NT2/D1 (cell line): Measurements from ENCODE around the gene SPAG9.

ENCODE experiments used
- DNase-seq: peaks from one replicate; pipeline ENCODE4 v3.0.0-alpha.2; 2011; ENCODE audit warnings: low read depth, low spot score
- H3K27me3 ChIP-seq: 2 replicates; pipeline ENCODE4 v1.6.0; 2011; ENCODE audit warnings: mild to moderate bottlenecking; ENCODE audit not compliant: insufficient read length, insufficient read depth
- H3K36me3 ChIP-seq: 2 replicates; pipeline ENCODE4 v1.6.1; 2011; ENCODE audit warnings: mild to moderate bottlenecking, low read length, mixed read lengths; ENCODE audit not compliant: insufficient read depth, insufficient read length
- H3K4me1 ChIP-seq: 2 replicates; pipeline ENCODE4 v1.5.1; 2011; ENCODE audit not compliant: insufficient read depth, insufficient read length
- H3K4me3 ChIP-seq: 2 replicates; pipeline ENCODE4 v1.5.1; 2011; ENCODE audit warnings: low read depth; ENCODE audit not compliant: insufficient read length
- H3K9ac ChIP-seq: 2 replicates; pipeline ENCODE4 v1.6.0; 2011; ENCODE audit warnings: low read depth; ENCODE audit not compliant: insufficient read length
- H3K9me3 ChIP-seq: 2 replicates; pipeline ENCODE4 v1.5.1; 2011; ENCODE audit warnings: mild to moderate bottlenecking, low read length; ENCODE audit not compliant: insufficient read depth
- SUZ12 ChIP-seq: IDR thresholded peaks from 2 replicates; pipeline ENCODE4 v1.6.1; 2011; ENCODE audit not compliant: insufficient read length, insufficient read depth; ENCODE audit errors: extremely low read depth
- YY1 ChIP-seq: IDR thresholded peaks from 2 replicates; pipeline ENCODE4 v1.6.1; 2011; ENCODE audit not compliant: insufficient read length, insufficient read depth
- ZNF274 ChIP-seq: IDR thresholded peaks from 2 replicates; pipeline ENCODE4 v1.6.1; 2011; ENCODE audit warnings: mild to moderate bottlenecking, low read depth, low read length

SPAG9 gene

DNA sequence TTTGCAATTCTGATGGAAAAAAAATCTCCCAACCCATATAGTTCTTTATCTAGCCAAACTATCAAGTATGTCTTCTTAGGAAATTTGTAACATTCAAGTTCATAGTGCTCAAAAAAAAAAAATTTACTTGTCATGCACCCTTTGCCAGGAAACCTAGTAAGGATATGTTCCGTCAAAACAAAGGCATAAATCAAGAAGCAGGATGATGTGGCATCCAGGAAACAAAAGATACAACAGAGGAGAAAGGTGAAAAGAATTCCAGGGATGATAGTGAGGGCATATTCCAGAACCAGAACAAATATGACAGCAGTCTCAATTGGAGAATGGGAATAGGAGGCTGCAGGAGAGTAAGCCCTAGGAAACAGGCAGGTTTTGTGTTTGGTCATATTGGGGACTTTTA is 104.6 kb downstream of the SPAG9 start:
- Histone ChIP-seq H3K27me3 (no peaks in the 10 kb centered on the region), H3K4me3 (no peak overlapping the region), H3K4me1 (no peaks in the 10 kb centered on the region), H3K9ac (no peak overlapping the region), H3K9me3 (no peaks in the 10 kb centered on the region), H3K36me3 (peaks cover 49% of the 10 kb centered on the region)
- no peak for DNase-seq
- TF ChIP-seq ZNF274 (no peak), SUZ12 (no peak), YY1 (no peak)

DNA sequence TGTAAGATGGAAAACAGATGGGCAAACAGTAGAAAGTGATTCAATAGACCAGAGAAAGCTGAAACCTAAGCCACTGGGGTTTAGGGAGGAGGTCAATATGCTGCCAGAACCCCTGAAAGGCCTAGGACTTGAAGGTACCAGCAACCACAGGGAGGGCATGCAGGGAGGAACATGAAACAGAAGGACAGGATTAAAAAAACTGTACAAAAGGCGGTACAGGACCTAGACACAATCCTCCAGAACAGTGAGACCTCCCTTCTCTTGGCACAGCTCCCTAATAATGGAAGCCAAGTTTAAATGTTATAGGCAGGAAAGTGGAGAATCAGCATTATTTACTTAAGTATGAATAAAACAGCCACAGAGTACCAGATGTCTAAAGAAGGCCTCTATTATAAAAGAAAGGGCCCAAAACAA is 105.5 kb downstream of the SPAG9 start:
- Histone ChIP-seq H3K4me3 (no peak overlapping the region), H3K9ac (no peak overlapping the region), H3K9me3 (no peaks in the 10 kb centered on the region), H3K27me3 (no peaks in the 10 kb centered on the region), H3K4me1 (no peaks in the 10 kb centered on the region), H3K36me3 (peaks cover 42% of the 10 kb centered on the region)
- no peak for DNase-seq
- TF ChIP-seq ZNF274 (no peak), SUZ12 (no peak), YY1 (no peak)

DNA sequence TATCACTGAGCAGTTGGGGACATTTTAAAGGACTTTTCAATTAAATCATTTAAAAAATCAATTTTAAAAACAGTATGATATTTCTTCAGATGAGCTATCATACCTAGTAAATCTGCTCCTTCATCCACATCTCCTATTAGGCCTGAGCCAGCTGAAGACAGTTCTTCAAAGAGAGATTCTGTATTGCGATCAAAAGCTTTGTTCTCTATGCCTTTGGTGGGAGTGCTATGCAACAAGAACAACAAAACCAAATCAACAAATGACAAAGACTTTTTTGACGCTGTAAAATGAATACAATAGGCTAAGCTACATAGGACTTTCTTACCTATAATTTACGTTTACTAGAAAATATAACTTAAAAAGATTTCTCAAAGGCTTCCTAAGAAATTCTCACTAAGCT is 106.5 kb downstream of the SPAG9 start:
- TF ChIP-seq YY1 = no peak
- TF ChIP-seq SUZ12 = no peak
- no peak for TF ChIP-seq ZNF274
- Histone ChIP-seq H3K4me1 (no peaks in the 10 kb centered on the region), H3K27me3 (no peaks in the 10 kb centered on the region), H3K9me3 (no peaks in the 10 kb centered on the region), H3K9ac (no peak overlapping the region), H3K4me3 (no peak overlapping the region), H3K36me3 (peaks cover 41% of the 10 kb centered on the region)
- DNase-seq = no peak

DNA sequence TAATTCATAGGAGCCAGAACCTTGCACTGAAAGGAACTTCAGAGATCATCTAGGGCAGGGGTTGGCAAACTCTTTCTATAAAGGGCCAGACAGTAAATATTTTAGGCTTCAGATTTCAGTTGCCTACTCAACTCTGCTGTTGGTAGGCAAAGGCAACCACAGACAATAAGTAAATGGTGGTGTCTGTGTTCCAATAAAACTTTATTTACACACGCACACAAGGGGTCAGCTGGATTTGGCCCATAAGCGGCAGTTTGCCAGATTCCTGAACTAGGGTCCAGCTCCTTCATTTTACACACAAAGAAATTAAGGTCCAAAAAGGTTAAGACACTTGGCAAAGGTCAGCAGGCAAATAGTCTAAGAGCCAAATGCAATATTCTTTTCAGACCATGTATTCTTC is 107.3 kb downstream of the SPAG9 start:
- Histone ChIP-seq H3K27me3 (no peaks in the 10 kb centered on the region), H3K9ac (no peak overlapping the region), H3K36me3 (peaks cover 33% of the 10 kb centered on the region), H3K9me3 (no peaks in the 10 kb centered on the region), H3K4me3 (no peak overlapping the region), H3K4me1 (no peaks in the 10 kb centered on the region)
- TF ChIP-seq ZNF274 (no peak), YY1 (no peak), SUZ12 (no peak)
- no peak for DNase-seq

DNA sequence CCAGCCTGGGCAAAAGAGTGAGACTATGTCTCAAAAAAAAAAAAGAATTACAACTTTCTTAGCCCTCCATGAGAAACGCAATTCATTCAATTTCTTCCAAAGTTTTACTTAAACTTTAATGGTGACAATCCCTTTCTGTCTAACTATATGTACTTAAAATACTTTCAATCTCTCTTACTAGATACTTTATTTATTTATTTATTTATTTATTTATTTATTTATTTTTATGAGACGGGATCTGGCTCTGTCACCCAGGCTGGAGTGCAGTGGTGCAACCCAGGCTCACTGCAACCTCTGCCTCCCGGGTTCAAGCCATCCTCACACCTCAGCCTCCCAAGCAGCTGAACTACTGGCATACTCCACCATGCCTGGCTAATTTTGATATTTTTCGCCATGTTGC is 108.1 kb downstream of the SPAG9 start:
- no peak for DNase-seq
- no peak for TF ChIP-seq ZNF274
- Histone ChIP-seq H3K27me3 (no peaks in the 10 kb centered on the region), H3K36me3 (peaks cover 30% of the 10 kb centered on the region), H3K4me1 (no peaks in the 10 kb centered on the region), H3K9me3 (no peaks in the 10 kb centered on the region), H3K9ac (no peak overlapping the region), H3K4me3 (no peak overlapping the region)

DNA sequence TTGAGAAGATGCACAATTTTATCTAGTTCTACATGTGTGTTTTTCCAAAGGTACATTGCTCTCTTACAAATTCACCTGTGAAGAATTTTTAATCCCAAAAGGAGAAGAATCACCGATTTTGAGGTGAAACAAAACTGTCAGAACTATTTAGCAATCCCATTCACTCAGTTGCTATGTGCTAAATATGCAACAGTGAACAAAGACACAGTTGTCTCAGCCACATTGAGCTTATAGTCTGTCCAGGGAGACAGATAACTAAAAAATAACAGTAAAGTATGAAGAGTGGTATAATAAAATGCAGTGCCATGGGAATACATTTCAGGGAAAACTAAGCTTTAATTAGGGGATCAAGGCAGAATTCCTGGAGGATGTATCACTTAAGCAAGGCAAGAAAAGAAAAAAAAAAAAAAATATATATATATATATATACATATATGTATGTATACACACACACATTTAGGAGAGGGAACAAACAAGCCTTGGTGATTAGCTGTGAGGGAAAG is 110.4 kb downstream of the SPAG9 start:
- Histone ChIP-seq H3K4me1 (no peaks in the 10 kb centered on the region), H3K4me3 (no peak overlapping the region), H3K27me3 (no peaks in the 10 kb centered on the region), H3K9me3 (no peaks in the 10 kb centered on the region), H3K9ac (no peak overlapping the region), H3K36me3 (peaks cover 42% of the 10 kb centered on the region)
- no peak for DNase-seq
- no peak for TF ChIP-seq SUZ12
- TF ChIP-seq YY1 = no peak
- TF ChIP-seq ZNF274 = no peak

DNA sequence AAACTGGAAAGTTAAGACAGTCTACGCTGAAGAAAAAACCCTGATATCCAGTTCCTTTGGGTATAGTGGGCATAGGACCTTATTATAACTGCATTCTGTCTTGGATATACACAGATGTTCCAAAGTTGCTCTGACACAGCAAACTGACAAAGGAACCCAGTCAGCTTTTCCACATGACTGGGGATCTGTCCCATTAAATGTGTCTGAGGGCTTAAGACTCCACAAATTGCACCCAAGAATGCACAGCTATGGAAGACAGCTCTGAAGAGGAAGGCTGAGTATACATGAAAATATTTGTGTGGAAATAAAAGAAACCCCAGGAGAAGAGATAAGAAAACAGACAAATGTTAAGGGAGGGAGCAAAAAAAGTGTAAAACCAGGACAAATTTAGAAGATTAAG is 114.1 kb downstream of the SPAG9 start:
- Histone ChIP-seq H3K4me3 (no peak overlapping the region), H3K36me3 (peaks cover 45% of the 10 kb centered on the region), H3K4me1 (no peaks in the 10 kb centered on the region), H3K27me3 (no peaks in the 10 kb centered on the region), H3K9ac (no peak overlapping the region), H3K9me3 (no peaks in the 10 kb centered on the region)
- no peak for TF ChIP-seq ZNF274
- no peak for TF ChIP-seq SUZ12
- TF ChIP-seq YY1 = no peak
- no peak for DNase-seq

DNA sequence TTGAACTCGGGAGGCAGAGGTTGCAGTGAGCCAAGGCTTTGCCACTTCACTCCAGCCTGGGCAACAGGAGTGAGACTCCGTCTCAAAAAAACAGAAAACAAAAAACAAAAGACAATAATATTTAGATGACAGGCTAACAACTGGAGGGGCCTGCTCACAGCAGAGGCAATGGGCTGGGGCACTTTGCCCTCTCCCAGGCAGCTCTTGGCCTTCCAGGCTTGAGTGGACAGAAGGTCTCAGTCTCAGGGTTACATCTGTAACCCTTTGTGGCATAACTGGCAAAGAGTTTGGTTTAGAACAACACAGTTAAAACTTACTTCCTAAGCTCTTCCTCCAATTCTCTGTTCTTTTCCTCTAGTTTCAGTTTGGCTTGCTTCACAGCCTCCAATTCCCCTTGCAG is 114.9 kb downstream of the SPAG9 start:
- no peak overlapping the region for H3K9ac ChIP-seq
- H3K9me3 ChIP-seq = no peaks in the 10 kb centered on the region
- no peaks in the 10 kb centered on the region for H3K27me3 ChIP-seq
- peaks cover 48% of the 10 kb centered on the region for H3K36me3 ChIP-seq
- no peak for DNase-seq
- no peaks in the 10 kb centered on the region for H3K4me1 ChIP-seq
- TF ChIP-seq ZNF274 (no peak), YY1 (no peak), SUZ12 (no peak)
- H3K4me3 ChIP-seq = no peak overlapping the region
